ENCODE data around the gene MAN2A2.
A peak's percentile ranks its signal among the peaks of the same experiment; 100 is the strongest.

MAN2A2 gene

GRCh38 chr15:90885432-90886290 is 17.4 kb upstream of the MAN2A2 start:
- H3K27ac ChIP-seq (ENCODE audit: low read length), result peak overlapping the region; percentile 90
- no peaks in the 10 kb centered on the region for H3K9me3 ChIP-seq (ENCODE audit: control insufficient read depth in 2 of 2, low read length in 2 of 2)
- peak overlapping the region; percentile 73 to 87 for H3K9ac ChIP-seq (ENCODE audit: low read length in 2 of 2)
- H3K4me1 ChIP-seq (ENCODE audit: control insufficient read depth, insufficient read depth, low read length), result peaks cover 40% of the 10 kb centered on the region
- peak overlapping the region; percentile 47 to 73 for H3K4me3 ChIP-seq (ENCODE audit: low read length in 2 of 2)
- H3K36me3 ChIP-seq (ENCODE audit: control insufficient read depth in 2 of 2, insufficient read depth in 2 of 2, low read length in 2 of 2), result peaks cover 7 to 27% of the 10 kb centered on the region in 2 donors
- no peaks in the 10 kb centered on the region for H3K27me3 ChIP-seq (ENCODE audit: control insufficient read depth in 1 of 2, insufficient read depth in 2 of 2, low read length in 2 of 2)

- H3K4me3 ChIP-seq (ENCODE audit: low read length in 2 of 2), result peak overlapping the region in 1 of 2 donors; percentile 73
- H3K27ac ChIP-seq (ENCODE audit: low read length), result peak overlapping the region; percentile 90
- peaks cover 40% of the 10 kb centered on the region for H3K4me1 ChIP-seq (ENCODE audit: control insufficient read depth, insufficient read depth, low read length)
- no peak overlapping the region for H3K9ac ChIP-seq (ENCODE audit: low read length in 2 of 2)
- H3K27me3 ChIP-seq (ENCODE audit: control insufficient read depth in 1 of 2, insufficient read depth in 2 of 2, low read length in 2 of 2), result no peaks in the 10 kb centered on the region
- peaks cover 4 to 28% of the 10 kb centered on the region in 2 donors for H3K36me3 ChIP-seq (ENCODE audit: control insufficient read depth in 2 of 2, insufficient read depth in 2 of 2, low read length in 2 of 2)
- no peaks in the 10 kb centered on the region for H3K9me3 ChIP-seq (ENCODE audit: control insufficient read depth in 2 of 2, low read length in 2 of 2)
These were observed 16.8 kb upstream of the MAN2A2 start for GRCh38 chr15:90886291-90886614.

GRCh38 chr15:90887037-90887481 is 16.0 kb upstream of the MAN2A2 start:
- Histone ChIP-seq H3K27me3 (ENCODE audit: control insufficient read depth in 1 of 2, insufficient read depth in 2 of 2, low read length in 2 of 2) (no peaks in the 10 kb centered on the region), H3K27ac (ENCODE audit: low read length) (no peak overlapping the region), H3K36me3 (ENCODE audit: control insufficient read depth in 2 of 2, insufficient read depth in 2 of 2, low read length in 2 of 2) (peaks cover 10 to 31% of the 10 kb centered on the region in 2 donors), H3K4me1 (ENCODE audit: control insufficient read depth, insufficient read depth, low read length) (peaks cover 40% of the 10 kb centered on the region), H3K9me3 (ENCODE audit: control insufficient read depth in 2 of 2, low read length in 2 of 2) (no peaks in the 10 kb centered on the region), H3K9ac (ENCODE audit: low read length in 2 of 2) (no peak overlapping the region), H3K4me3 (ENCODE audit: low read length in 2 of 2) (no peak overlapping the region)

GRCh38 chr15:90889313-90889730 is 13.8 kb upstream of the MAN2A2 start:
- Histone ChIP-seq H3K9ac (ENCODE audit: low read length in 2 of 2) (no peak overlapping the region), H3K27me3 (ENCODE audit: control insufficient read depth in 1 of 2, insufficient read depth in 2 of 2, low read length in 2 of 2) (no peaks in the 10 kb centered on the region), H3K36me3 (ENCODE audit: control insufficient read depth in 2 of 2, insufficient read depth in 2 of 2, low read length in 2 of 2) (peaks cover 19 to 49% of the 10 kb centered on the region in 2 donors), H3K9me3 (ENCODE audit: control insufficient read depth in 2 of 2, low read length in 2 of 2) (no peaks in the 10 kb centered on the region), H3K27ac (ENCODE audit: low read length) (no peak overlapping the region), H3K4me3 (ENCODE audit: low read length in 2 of 2) (no peak overlapping the region), H3K4me1 (ENCODE audit: control insufficient read depth, insufficient read depth, low read length) (peaks cover 23% of the 10 kb centered on the region)

GRCh38 chr15:90889736-90890456 is 13.2 kb upstream of the MAN2A2 start:
- Histone ChIP-seq H3K36me3 (ENCODE audit: control insufficient read depth in 2 of 2, insufficient read depth in 2 of 2, low read length in 2 of 2) (peaks cover 19 to 49% of the 10 kb centered on the region in 2 donors), H3K9ac (ENCODE audit: low read length in 2 of 2) (no peak overlapping the region), H3K4me3 (ENCODE audit: low read length in 2 of 2) (no peak overlapping the region)

GRCh38 chr15:90890839-90891238 is 12.3 kb upstream of the MAN2A2 start:
- Histone ChIP-seq H3K9ac (ENCODE audit: low read length in 2 of 2) (no peak overlapping the region), H3K27ac (ENCODE audit: low read length) (no peak overlapping the region), H3K4me1 (ENCODE audit: control insufficient read depth, insufficient read depth, low read length) (peaks cover 9% of the 10 kb centered on the region), H3K27me3 (ENCODE audit: control insufficient read depth in 1 of 2, insufficient read depth in 2 of 2, low read length in 2 of 2) (no peaks in the 10 kb centered on the region), H3K9me3 (ENCODE audit: control insufficient read depth in 2 of 2, low read length in 2 of 2) (no peaks in the 10 kb centered on the region), H3K36me3 (ENCODE audit: control insufficient read depth in 2 of 2, insufficient read depth in 2 of 2, low read length in 2 of 2) (peaks cover 22 to 58% of the 10 kb centered on the region in 2 donors), H3K4me3 (ENCODE audit: low read length in 2 of 2) (no peak overlapping the region)

More at GRCh38 chr15:90889736-90890456, 13.2 kb upstream of the MAN2A2 start:
- peaks cover 18% of the 10 kb centered on the region for H3K4me1 ChIP-seq (ENCODE audit: control insufficient read depth, insufficient read depth, low read length)
- no peaks in the 10 kb centered on the region for H3K9me3 ChIP-seq (ENCODE audit: control insufficient read depth in 2 of 2, low read length in 2 of 2)
- H3K27me3 ChIP-seq (ENCODE audit: control insufficient read depth in 1 of 2, insufficient read depth in 2 of 2, low read length in 2 of 2), result no peaks in the 10 kb centered on the region
- no peak overlapping the region for H3K27ac ChIP-seq (ENCODE audit: low read length)

GRCh38 chr15:90891346-90891949 is 11.7 kb upstream of the MAN2A2 start:
- H3K4me1 ChIP-seq (ENCODE audit: control insufficient read depth, insufficient read depth, low read length), result peaks cover 3% of the 10 kb centered on the region
- H3K4me3 ChIP-seq (ENCODE audit: low read length in 2 of 2), result no peak overlapping the region
- peaks cover 24 to 59% of the 10 kb centered on the region in 2 donors for H3K36me3 ChIP-seq (ENCODE audit: control insufficient read depth in 2 of 2, insufficient read depth in 2 of 2, low read length in 2 of 2)
- H3K9me3 ChIP-seq (ENCODE audit: control insufficient read depth in 2 of 2, low read length in 2 of 2), result no peaks in the 10 kb centered on the region
- no peak overlapping the region for H3K27ac ChIP-seq (ENCODE audit: low read length)
- H3K27me3 ChIP-seq (ENCODE audit: control insufficient read depth in 1 of 2, insufficient read depth in 2 of 2, low read length in 2 of 2), result no peaks in the 10 kb centered on the region
- H3K9ac ChIP-seq (ENCODE audit: low read length in 2 of 2), result no peak overlapping the region

- Histone ChIP-seq H3K36me3 (ENCODE audit: control insufficient read depth in 2 of 2, insufficient read depth in 2 of 2, low read length in 2 of 2) (peaks cover 24 to 59% of the 10 kb centered on the region in 2 donors), H3K4me1 (ENCODE audit: control insufficient read depth, insufficient read depth, low read length) (peaks cover under 1% of the 10 kb centered on the region), H3K27me3 (ENCODE audit: control insufficient read depth in 1 of 2, insufficient read depth in 2 of 2, low read length in 2 of 2) (no peaks in the 10 kb centered on the region)
These were observed 11.1 kb upstream of the MAN2A2 start for GRCh38 chr15:90892023-90892422.

GRCh38 chr15:90892498-90893174 is 10.5 kb upstream of the MAN2A2 start:
- H3K9ac ChIP-seq (ENCODE audit: low read length in 2 of 2), result no peak overlapping the region
- H3K27ac ChIP-seq (ENCODE audit: low read length), result no peak overlapping the region
- no peak overlapping the region for H3K4me3 ChIP-seq (ENCODE audit: low read length in 2 of 2)
- H3K27me3 ChIP-seq (ENCODE audit: control insufficient read depth in 1 of 2, insufficient read depth in 2 of 2, low read length in 2 of 2), result no peaks in the 10 kb centered on the region
- no peaks in the 10 kb centered on the region for H3K4me1 ChIP-seq (ENCODE audit: control insufficient read depth, insufficient read depth, low read length)
- peaks cover 19 to 56% of the 10 kb centered on the region in 2 donors for H3K36me3 ChIP-seq (ENCODE audit: control insufficient read depth in 2 of 2, insufficient read depth in 2 of 2, low read length in 2 of 2)
- H3K9me3 ChIP-seq (ENCODE audit: control insufficient read depth in 2 of 2, low read length in 2 of 2), result no peaks in the 10 kb centered on the region

More at GRCh38 chr15:90892023-90892422, 11.1 kb upstream of the MAN2A2 start:
- no peak overlapping the region for H3K27ac ChIP-seq (ENCODE audit: low read length)
- no peak overlapping the region for H3K9ac ChIP-seq (ENCODE audit: low read length in 2 of 2)
- H3K9me3 ChIP-seq (ENCODE audit: control insufficient read depth in 2 of 2, low read length in 2 of 2), result no peaks in the 10 kb centered on the region
- H3K4me3 ChIP-seq (ENCODE audit: low read length in 2 of 2), result no peak overlapping the region

All from stomach smooth muscle (tissue), 2 donors.